Motor neuron (in vitro differentiated cells): ENCODE results near the gene AGPAT4. TPM values are rescaled to one million over a fixed set of nuclear protein-coding genes. Genes with fewer than 3 reads are reported as not detected.
A peak's percentile ranks its signal among the peaks of the same experiment; 100 is the strongest.
"Not testable (repeated sequence)": the region's sequence is repeated elsewhere in the genome, so short reads cannot be mapped to it uniquely, and the experiment has no call there.

ENCODE experiments used
- ATAC-seq, 8 experiments: fragments of 200-7000 bp; cut with Tn5 transposase; replicated peaks in 6 of 8; 2 replicates each; pipeline ENCODE4 v1.8.0; 2021; ENCODE audit warnings: mild to moderate bottlenecking in 8 of 8, moderate library complexity in 8 of 8
- H3K27ac ChIP-seq, 2 donors: fragments of 250-450 bp; sonication (Bioruptor Pico); 2 replicates each; pipeline ENCODE4 v1.9.0; 2021; ENCODE audit warnings: antibody characterized with exemption in 2 of 2, mild to moderate bottlenecking in 2 of 2, moderate library complexity in 1 of 2
- H3K4me1 ChIP-seq, 2 donors: fragments of 250-450 bp; sonication (Bioruptor Pico); replicated peaks in 1 of 2; 2 replicates each; pipeline ENCODE4 v1.6.1; 2021; ENCODE audit warnings: antibody characterized with exemption in 2 of 2, mild to moderate bottlenecking in 2 of 2, moderate library complexity in 1 of 2
- H3K4me3 ChIP-seq, 5 donors: fragments of 250-450 bp; sonication (Bioruptor Pico); 2 replicates each; pipeline ENCODE4 v1.9.0; 2021; ENCODE audit warnings: antibody characterized with exemption in 5 of 5, mild to moderate bottlenecking in 5 of 5, moderate library complexity in 4 of 5
- WGBS, 10 experiments: fragments of 450-650 bp; shearing (Covaris generic); methylation state at CpG; one replicate each; pipeline ENCODE4 v1.0.0; 2022; 5-methylcytosine and 5-hydroxymethylcytosine counted together
- in situ Hi-C, 9 experiments: fragments of 400-800 bp; cut with MboI; loops; one replicate each; pipeline ENCODE4 v1.15.0; 2021; ENCODE audit warnings: low sequenced_read_pairs in 9 of 9, low pct_unique_long_range_greater_than_20kb in 2 of 9; ENCODE audit not compliant: unreplicated experiment in 9 of 9
- total RNA-seq, 8 experiments: library from RNA; unstranded; fragments of 300-600 nt; gene quantifications; 2 replicates each; pipeline versions ENCODE4 v1.2.3 to v1.2.4, GENCODE V29; 2022

The AGPAT4 gene
- total RNA-seq, 8 experiments from 2014 or later, result 2.1 to 42.2 (median 18.6) TPM

DNA sequence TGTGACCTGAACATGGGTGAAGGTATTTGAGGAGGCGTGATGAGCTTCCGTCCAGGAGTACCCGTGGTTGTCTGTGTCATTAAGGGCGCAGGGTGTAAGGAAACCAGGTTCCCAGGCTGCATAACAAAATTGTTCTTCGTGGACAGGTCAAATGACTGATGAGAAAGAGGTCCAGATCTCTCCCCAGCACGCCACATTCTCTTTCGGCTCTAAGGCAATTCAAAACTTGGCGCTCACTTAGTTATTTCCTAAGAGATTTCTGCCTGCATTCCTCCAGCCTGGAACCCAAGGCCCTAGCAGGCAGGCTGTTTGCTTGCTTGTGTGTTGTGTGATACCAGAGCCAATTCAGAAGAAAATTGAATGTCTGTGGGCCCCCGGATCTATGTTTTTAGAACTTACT is 139.9 kb downstream of the AGPAT4 start:
- in situ Hi-C loops, result loop anchor here in 1 of 9 experiments (25.0 kb wide), 1 partner anchor 228 kb away; no protein-coding TSS in a partner anchor
- H3K4me1 ChIP-seq, result peaks cover 0 to 9% of the 10 kb centered on the region in 2 donors
- no peak overlapping the region for H3K4me3 ChIP-seq
- peak overlapping the region in 1 of 2 donors; percentile 25 for H3K27ac ChIP-seq
- WGBS, 10 experiments, result 83 to 100% (median 92%) methylated on average over 2 to 9 of the region's 9 CpGs; no CpG with 5 or more reads in 4 of the 10 experiments
- peak in 3 of 8 experiments; percentile 23 to 80 (median 44) for ATAC-seq

DNA sequence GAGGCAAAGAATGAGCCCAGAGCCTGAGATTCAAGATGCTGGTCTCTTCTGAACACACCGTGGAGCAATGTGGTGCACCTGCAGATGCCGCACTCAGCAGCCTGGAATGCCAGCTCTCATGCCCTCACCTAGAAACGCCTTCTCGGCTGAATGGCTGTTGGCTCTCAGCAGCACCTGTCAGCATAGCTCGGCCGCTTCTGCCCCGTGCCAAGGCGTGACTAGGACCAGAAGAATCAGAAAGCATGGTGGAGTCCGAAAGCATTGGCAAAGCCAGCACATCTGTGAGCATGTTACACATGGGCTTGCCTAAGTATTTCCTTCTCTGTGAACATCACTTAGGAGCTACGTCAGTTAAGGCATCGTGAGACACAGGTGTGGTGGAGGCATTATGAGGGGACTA is 141.5 kb downstream of the AGPAT4 start:
- ATAC-seq, result no peak
- peaks cover 0 to 9% of the 10 kb centered on the region in 2 donors for H3K4me1 ChIP-seq
- no peak overlapping the region for H3K4me3 ChIP-seq
- WGBS, 10 experiments, result 92 to 100% (median 95%) methylated on average over 1 to 11 of the region's 11 CpGs; no CpG with 5 or more reads in 6 of the 10 experiments
- H3K27ac ChIP-seq, result no peak overlapping the region
- in situ Hi-C loops, result loop anchor here in 1 of 9 experiments (25.0 kb wide), 1 partner anchor 230 kb away; no protein-coding TSS in a partner anchor

DNA sequence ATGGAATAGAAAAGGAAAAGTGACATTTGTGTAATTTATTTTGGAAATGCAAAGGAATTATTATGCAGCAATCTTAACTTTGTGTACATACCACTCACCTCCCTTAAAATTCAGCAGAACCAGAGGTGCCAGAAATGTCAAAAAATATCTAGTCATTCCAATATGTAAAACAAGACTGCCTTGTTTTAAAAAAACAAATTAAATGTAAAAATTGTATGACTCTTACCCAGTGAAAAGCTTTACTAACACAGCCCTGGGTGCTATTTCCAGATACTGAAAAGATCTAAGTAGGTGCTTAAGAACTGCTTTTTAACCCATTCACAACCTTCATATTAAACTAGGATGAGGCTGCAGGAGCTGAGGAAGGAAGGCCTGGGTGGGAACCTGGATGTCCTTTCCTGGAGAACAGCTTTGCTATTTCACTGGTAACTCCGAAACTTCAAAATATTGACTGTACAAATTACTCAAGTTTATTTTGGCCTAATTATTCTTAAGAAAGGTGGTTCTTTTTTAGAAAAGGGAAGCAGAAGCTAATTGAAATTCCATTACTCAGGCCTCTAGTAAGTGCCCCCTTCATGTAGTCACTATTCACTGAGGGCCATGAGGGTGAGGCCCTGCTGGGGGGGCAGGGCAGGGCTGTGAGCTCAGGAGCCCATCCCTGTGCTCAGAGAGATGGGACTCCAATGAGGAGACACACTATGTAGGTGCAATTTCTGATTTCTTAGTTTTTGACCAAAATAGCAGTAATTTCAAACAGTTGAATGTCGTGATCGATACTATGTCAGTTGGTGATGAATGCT is 142.7 kb downstream of the AGPAT4 start:
- WGBS, 10 experiments, result 80 to 100% (median 83%) methylated on average over 1 to 3 of the region's 3 CpGs; no CpG with 5 or more reads in 3 of the 10 experiments
- in situ Hi-C loops, result loop anchor here in 1 of 9 experiments (25.0 kb wide), 1 partner anchor 231 kb away; no protein-coding TSS in a partner anchor
- H3K4me1 ChIP-seq, result peaks cover 0 to 5% of the 10 kb centered on the region in 2 donors
- no peak overlapping the region for H3K27ac ChIP-seq
- H3K4me3 ChIP-seq, result no peak overlapping the region
- peak in 3 of 8 experiments; percentile 52 to 69 (median 64) for ATAC-seq

DNA sequence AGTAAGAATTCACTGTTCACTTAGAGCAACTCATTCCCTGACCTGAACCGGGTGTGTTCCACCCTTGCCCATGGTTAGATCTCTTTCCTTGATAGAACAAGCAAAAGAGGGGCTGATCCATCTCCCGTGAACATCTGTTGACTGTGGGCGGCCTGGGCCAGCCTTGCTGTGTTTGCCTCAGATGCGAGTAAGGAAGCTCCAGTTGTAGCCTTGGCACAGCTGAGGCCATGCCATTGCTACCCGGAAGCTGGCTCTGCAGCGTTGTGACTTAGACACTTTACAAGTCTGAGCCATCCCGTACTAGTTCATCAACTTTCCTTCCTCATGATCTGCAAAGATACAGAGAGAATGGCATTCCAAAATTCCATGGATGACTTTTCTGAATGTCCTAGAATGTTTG is 143.3 kb downstream of the AGPAT4 start:
- in situ Hi-C loops, result loop anchor here in 1 of 9 experiments (25.0 kb wide), 1 partner anchor 232 kb away; no protein-coding TSS in a partner anchor
- H3K4me3 ChIP-seq, result no peak overlapping the region
- H3K4me1 ChIP-seq, result peaks cover 0 to 2% of the 10 kb centered on the region in 2 donors
- ATAC-seq, result peak in 2 of 8 experiments; percentile 52 to 54
- 40 to 100% (median 93%) methylated on average over 1 to 5 of the region's 7 CpGs; no CpG with 5 or more reads in 1 of the 10 experiments for WGBS, 10 experiments
- H3K27ac ChIP-seq, result no peak overlapping the region

DNA sequence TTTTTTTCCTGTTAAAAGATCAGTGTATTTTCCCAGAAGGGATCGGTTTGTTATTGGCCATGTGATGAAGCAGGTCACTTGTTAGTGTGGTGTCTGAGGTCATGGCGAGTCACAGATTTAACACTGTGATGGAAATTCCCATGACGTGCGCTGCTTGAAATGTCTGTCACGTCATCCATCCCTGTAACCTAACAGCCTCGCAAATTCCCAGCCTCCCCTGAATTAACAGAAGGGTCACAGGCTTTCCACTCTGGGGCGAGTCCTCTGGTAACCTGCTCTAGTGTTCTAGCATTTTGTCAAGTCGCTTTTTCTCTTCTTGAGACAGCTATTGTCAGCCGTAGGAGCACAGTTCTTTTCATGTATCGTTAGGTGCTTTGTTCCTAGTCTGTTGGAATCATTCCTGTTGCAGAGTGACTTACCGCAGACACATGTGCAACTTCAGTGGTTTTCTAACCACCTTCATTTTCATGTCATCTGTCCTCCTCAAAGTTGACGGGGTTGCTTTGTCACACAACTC is 145.1 kb downstream of the AGPAT4 start:
- peaks cover 0 to 2% of the 10 kb centered on the region in 2 donors for H3K4me1 ChIP-seq
- H3K4me3 ChIP-seq, result no peak overlapping the region
- peak in 5 of 8 experiments; percentile 27 to 74 (median 33) for ATAC-seq
- no peak overlapping the region for H3K27ac ChIP-seq
- in situ Hi-C loops, result loop anchor here in 1 of 9 experiments (25.0 kb wide), 1 partner anchor 234 kb away; no protein-coding TSS in a partner anchor
- 50 to 97% (median 81%) methylated on average over 3 to 11 of the region's 12 CpGs; no CpG with 5 or more reads in 1 of the 10 experiments for WGBS, 10 experiments

DNA sequence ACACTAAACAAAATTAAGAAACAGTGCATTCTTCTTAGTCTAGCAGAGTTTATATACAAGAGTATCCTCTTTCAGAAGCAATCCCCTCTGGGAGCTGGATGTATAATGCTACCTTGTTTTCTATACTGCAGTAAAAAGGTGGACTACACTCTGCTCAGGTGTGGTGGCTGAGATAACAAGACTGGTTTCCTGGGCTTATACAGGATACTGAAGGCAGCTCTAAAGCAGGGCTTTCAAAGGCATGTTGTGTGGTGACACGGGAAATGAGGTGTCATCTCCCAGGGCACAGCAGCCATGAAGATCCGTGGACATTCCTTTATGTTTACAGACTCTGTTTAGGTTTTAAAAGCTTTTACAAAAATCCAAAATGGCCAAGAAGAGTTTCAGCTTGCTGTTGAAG is 145.6 kb downstream of the AGPAT4 start:
- 82 to 100% (median 100%) methylated on average over 1 to 2 of the region's 2 CpGs; no CpG with 5 or more reads in 4 of the 10 experiments for WGBS, 10 experiments
- no peaks in the 10 kb centered on the region for H3K4me1 ChIP-seq
- H3K4me3 ChIP-seq, result no peak overlapping the region
- in situ Hi-C loops, result loop anchor here in 1 of 9 experiments (25.0 kb wide), 1 partner anchor 234 kb away; no protein-coding TSS in a partner anchor
- no peak overlapping the region for H3K27ac ChIP-seq
- peak in 2 of 8 experiments; percentile 29 to 40 for ATAC-seq

DNA sequence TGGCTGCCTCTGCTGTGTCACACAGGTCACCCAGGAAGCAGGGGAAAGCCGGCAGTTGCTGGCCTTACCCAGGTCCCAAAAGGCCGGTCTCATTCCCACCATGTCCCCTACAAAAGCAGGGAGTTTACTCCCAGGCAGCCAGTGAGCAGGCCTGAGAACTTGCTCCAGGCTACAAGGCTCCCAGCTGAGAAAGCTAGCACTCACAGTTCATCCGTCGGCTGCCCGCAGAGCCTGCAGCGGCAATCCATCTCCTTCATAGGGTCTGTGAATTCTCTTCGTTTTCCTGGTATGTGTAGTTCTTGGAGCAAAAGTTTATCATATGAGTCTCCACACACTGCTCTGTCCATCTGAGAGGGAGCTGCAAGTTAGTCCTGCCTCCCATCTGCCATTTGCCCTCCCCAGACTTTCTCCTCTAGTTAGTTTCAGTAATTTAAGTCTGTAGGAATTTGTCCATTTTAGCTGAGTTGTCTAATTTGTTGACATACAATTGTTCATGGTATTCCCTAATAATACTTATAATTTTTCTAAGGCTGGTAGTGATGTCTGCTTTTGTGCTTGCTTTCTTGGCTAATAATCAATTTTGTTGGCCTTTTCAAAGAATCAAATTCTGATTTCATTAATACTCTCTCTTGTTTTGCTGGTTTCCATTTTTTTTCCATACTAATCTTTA is 146.7 kb downstream of the AGPAT4 start:
- WGBS, 10 experiments, result 89 to 100% (median 95%) methylated on average over 1 to 6 of the region's 7 CpGs; no CpG with 5 or more reads in 4 of the 10 experiments
- ATAC-seq, result no peak

DNA sequence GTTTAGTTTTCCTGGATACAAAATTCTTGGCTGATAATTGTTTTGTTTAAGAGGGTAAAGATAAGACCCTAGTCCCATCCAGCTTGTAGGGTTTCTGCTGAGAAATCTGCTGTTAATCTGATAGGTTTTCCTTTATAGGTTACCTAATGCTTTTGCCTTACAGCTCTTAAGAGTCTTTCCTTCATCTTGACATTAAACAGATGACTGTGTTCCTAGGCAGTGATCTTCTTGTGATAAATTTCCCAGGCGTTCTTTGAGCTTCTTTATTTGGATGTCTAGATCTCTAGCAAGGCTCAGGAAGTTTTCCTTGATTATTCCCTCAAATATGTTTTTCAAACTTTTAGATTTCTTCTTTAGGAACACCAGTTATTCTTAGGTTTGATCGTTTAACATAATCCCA is 148.3 kb downstream of the AGPAT4 start:
- Histone ChIP-seq H3K4me1 (no peaks in the 10 kb centered on the region), H3K4me3 (no peak overlapping the region), H3K27ac (no peak overlapping the region)
- no peak for ATAC-seq
- 80 to 100% (median 98%) methylated on average over 1 to 2 of the region's 2 CpGs for WGBS, 10 experiments
- in situ Hi-C loops, result loop anchor here in 1 of 9 experiments (25.0 kb wide), 1 partner anchor 237 kb away; no protein-coding TSS in a partner anchor

More for the DNA sequence above, 146.7 kb downstream of the AGPAT4 start:
- H3K4me1 ChIP-seq, result no peaks in the 10 kb centered on the region
- in situ Hi-C loops, result loop anchor here in 1 of 9 experiments (25.0 kb wide), 1 partner anchor 235 kb away; no protein-coding TSS in a partner anchor
- no peak overlapping the region for H3K4me3 ChIP-seq
- H3K27ac ChIP-seq, result no peak overlapping the region

DNA sequence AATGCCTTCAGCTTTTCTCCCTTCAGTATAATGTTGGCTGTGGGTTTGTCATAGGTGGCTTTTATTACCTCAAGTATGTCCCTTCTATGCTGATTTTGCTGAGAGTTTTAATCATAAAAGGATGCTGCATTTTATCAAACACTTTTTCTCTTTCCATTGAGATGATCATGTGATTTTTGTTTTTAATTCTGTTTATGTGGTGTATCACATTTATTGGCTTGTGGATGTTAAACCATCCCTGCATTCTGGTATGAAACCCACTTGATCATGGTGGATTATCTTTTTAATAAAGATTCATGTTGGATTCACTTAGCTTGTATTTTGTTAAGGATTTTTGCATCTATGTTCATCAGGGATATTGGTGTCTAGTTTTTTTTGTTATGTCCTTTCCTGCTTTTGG is 150.5 kb downstream of the AGPAT4 start:
- in situ Hi-C loops, result loop anchor here in 3 of 9 experiments (25.0 kb wide), 1 partner anchor 239 kb away; no protein-coding TSS in a partner anchor
- H3K4me1 ChIP-seq, H3K4me3 ChIP-seq, ATAC-seq, H3K27ac ChIP-seq: not testable (repeated sequence)

DNA sequence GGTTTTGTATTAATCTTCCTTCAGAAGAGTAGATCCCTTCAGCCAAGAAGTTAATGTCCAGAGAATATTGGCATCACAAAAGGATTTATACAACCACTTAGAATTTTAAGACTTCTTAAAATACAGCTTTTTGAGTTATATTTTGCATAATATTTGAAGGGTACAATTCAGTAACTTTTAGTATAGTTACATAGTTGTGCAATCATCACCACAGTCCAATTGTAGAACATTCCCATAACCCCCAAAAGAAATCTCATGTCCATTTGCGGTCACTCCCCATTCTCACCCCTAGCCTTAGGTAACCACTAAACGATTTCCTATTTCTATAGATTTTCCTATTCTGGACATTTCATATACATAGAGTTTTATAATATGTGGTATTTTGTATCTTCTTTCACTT is 155.9 kb downstream of the AGPAT4 start:
- Histone ChIP-seq H3K4me1 (no peaks in the 10 kb centered on the region), H3K4me3 (no peak overlapping the region), H3K27ac (no peak overlapping the region)
- WGBS, 10 experiments, result 86 to 100% (median 100%) methylated on average over 1 to 2 of the region's 2 CpGs; no CpG with 5 or more reads in 2 of the 10 experiments
- in situ Hi-C loops, result loop anchor here in 3 of 9 experiments (25.0 kb wide), 1 partner anchor 244 kb away; no protein-coding TSS in a partner anchor
- no peak for ATAC-seq

DNA sequence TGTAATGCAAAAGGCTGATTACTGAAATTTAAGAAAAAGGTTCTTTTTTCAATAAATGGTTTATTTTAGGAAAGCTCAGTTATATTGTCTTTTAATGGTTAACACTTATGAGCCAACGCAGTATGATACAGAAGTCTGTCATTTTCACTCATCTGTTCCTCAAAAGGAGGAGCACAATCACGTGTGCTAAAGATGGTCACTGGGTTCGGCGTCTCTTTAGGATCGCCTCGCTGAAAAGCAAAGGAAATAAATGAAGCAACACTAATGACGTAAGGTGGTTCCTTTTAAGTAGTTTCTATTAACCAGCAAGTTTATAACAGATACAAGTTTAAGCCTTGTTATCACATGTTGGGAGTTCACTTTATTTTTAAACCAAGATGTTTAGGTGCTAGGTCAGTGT is 156.6 kb downstream of the AGPAT4 start:
- in situ Hi-C loops, result loop anchor here in 3 of 9 experiments (25.0 kb wide), 1 partner anchor 245 kb away; no protein-coding TSS in a partner anchor
- Histone ChIP-seq H3K27ac (no peak overlapping the region), H3K4me1 (no peaks in the 10 kb centered on the region), H3K4me3 (no peak overlapping the region)
- no peak for ATAC-seq
- WGBS, 10 experiments, result 70 to 96% (median 80%) methylated on average over 2 to 7 of the region's 7 CpGs; no CpG with 5 or more reads in 1 of the 10 experiments

DNA sequence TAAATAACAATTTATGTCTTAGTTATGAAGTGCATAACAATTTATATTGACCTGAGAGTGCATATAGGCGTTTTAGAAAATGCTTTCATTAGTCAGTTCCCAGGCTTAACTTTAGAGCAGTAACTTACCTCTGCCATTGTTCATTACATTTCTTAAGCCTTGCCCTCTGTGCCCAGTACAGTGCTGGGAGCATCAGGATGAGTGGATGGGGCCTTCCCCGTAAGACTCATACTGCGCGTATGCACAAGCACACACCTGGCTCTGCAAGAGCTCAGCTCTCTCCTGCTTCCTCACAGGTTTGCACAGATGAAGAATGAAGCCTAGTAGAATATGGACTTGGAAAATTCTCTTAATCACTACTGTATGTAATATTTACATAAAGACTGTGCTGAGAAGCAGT is 157.3 kb downstream of the AGPAT4 start:
- in situ Hi-C loops, result loop anchor here in 3 of 9 experiments (25.0 kb wide), 1 partner anchor 246 kb away; no protein-coding TSS in a partner anchor
- Histone ChIP-seq H3K4me1 (no peaks in the 10 kb centered on the region), H3K4me3 (no peak overlapping the region), H3K27ac (no peak overlapping the region)
- no peak for ATAC-seq
- 75 to 100% (median 91%) methylated on average over 1 to 4 of the region's 4 CpGs; no CpG with 5 or more reads in 1 of the 10 experiments for WGBS, 10 experiments
